A673 (cell line): ENCODE data around the gene XYLT1. TPM values are rescaled to one million over a fixed set of nuclear protein-coding genes. Genes with fewer than 3 reads are reported as not detected.

Source experiments
- BruUV-seq: library from RNA; stranded (reverse); fragments of 400-500 nt; replicated peaks from 2 replicates; lab custom pipeline; 2021; lab: Mats Ljungman, UMichigan
- CTCF ChIA-PET: fragments of 300-600 bp; sonication (Branson Sonifier 250); formaldehyde crosslinking; loops from one replicate; lab custom pipeline; 2022; ENCODE audit warnings: antibody characterized with exemption; lab: Charles Lee
- POLR2A ChIA-PET: fragments of 300-600 bp; sonication (Branson Sonifier 250); formaldehyde crosslinking; loops from one replicate; lab custom pipeline; 2022; ENCODE audit warnings: antibody characterized with exemption; ENCODE audit not compliant: low non-redundant PET; lab: Charles Lee
- DNase-seq: peaks from one replicate; pipeline ENCODE4 v3.0.0-alpha.2; 2015; ENCODE audit warnings: low spot score
- H3K27ac ChIP-seq: fragments of 200-600 bp; sonication (generic); 2 replicates; pipeline ENCODE4 v1.5.1; 2016; ENCODE audit warnings: mixed run types, low read depth, mild to moderate bottlenecking, mixed read lengths, antibody characterized with exemption, low read length; ENCODE audit not compliant: poor library complexity, severe bottlenecking
- H3K27me3 ChIP-seq: fragments of 200-600 bp; sonication (generic); replicated peaks from 2 replicates; pipeline ENCODE4 v1.6.1; 2017; ENCODE audit warnings: mixed run types, low read depth, mild to moderate bottlenecking, mixed read lengths, antibody characterized with exemption, low read length; ENCODE audit not compliant: insufficient read depth, poor library complexity
- H3K36me3 ChIP-seq: fragments of 200-600 bp; sonication (generic); 2 replicates; pipeline ENCODE4 v1.6.1; 2016; ENCODE audit warnings: mixed run types, mild to moderate bottlenecking, mixed read lengths, antibody characterized with exemption, low read length; ENCODE audit not compliant: insufficient read depth, poor library complexity, severe bottlenecking
- H3K4me1 ChIP-seq: fragments of 200-600 bp; sonication (generic); 2 replicates; pipeline ENCODE4 v1.6.1; 2017; ENCODE audit warnings: mixed run types, mild to moderate bottlenecking, mixed read lengths, antibody characterized with exemption, low read length; ENCODE audit not compliant: insufficient read depth, poor library complexity, severe bottlenecking
- H3K4me3 ChIP-seq: fragments of 200-600 bp; sonication (generic); 2 replicates; pipeline ENCODE4 v1.5.1; 2016; ENCODE audit warnings: low read depth, mixed run types, mild to moderate bottlenecking, mixed read lengths, low read length; ENCODE audit not compliant: poor library complexity, severe bottlenecking
- H3K9me3 ChIP-seq: fragments of 200-600 bp; sonication (generic); 2 replicates; pipeline ENCODE4 v1.6.1; 2016; ENCODE audit warnings: mixed run types, low read depth, mild to moderate bottlenecking, mixed read lengths, antibody characterized with exemption, low read length; ENCODE audit not compliant: poor library complexity, severe bottlenecking
- CTCF ChIP-seq: fragments of 300-800, 200-600 bp; sonication (generic); conservative IDR thresholded peaks from 2 replicates; pipeline ENCODE4 v1.5.1; 2017; ENCODE audit warnings: low read depth, mild to moderate bottlenecking, antibody characterized with exemption, low read length, moderate library complexity, mixed read lengths
- EZH2 ChIP-seq: fragments of 200-600 bp; sonication (generic); IDR thresholded peaks from 2 replicates; pipeline ENCODE4 v1.6.1; 2017; ENCODE audit warnings: borderline replicate concordance, low read depth, mild to moderate bottlenecking, mixed read lengths, antibody characterized with exemption, low read length; ENCODE audit not compliant: poor library complexity, severe bottlenecking
- intact Hi-C: fragments of 100-400 bp; cut with micrococcal nuclease; formaldehyde crosslinking; loops from one replicate; pipeline ENCODE4 v1.10.0; 2022; ENCODE audit not compliant: unreplicated experiment
- total RNA-seq: library from RNA; stranded (reverse); gene quantifications from 2 replicates; pipeline ENCODE4 v1.2.3, GENCODE V29; 2021

Gene XYLT1
- total RNA-seq, 1 experiment from 2014 or later: 0.64 TPM

GRCh38 chr16:17257426-17258023 is 213.2 kb downstream of the XYLT1 start:
- ChIA-PET POLR2A (no interaction called here), CTCF (no interaction called here)
- Histone ChIP-seq H3K9me3 (no peaks in the 10 kb centered on the region), H3K4me3 (no peak overlapping the region), H3K27ac (no peak overlapping the region), H3K27me3 (no peaks in the 10 kb centered on the region), H3K36me3 (no peaks in the 10 kb centered on the region), H3K4me1 (no peaks in the 10 kb centered on the region)
- intact Hi-C loops: no loop called here
- no peak for TF ChIP-seq CTCF
- BruUV-seq: no TSS peak
- DNase-seq: no peak

GRCh38 chr16:17252701-17253100 is 218.1 kb downstream of the XYLT1 start:
- ChIA-PET CTCF (interaction anchor here (0.5 kb wide), 1 partner anchor 215 kb away, joined by 4 read pairs; no protein-coding TSS in a partner anchor), POLR2A (no interaction called here)
- Histone ChIP-seq H3K4me1 (no peaks in the 10 kb centered on the region), H3K4me3 (no peak overlapping the region), H3K27me3 (no peaks in the 10 kb centered on the region), H3K36me3 (no peaks in the 10 kb centered on the region), H3K9me3 (no peaks in the 10 kb centered on the region), H3K27ac (no peak overlapping the region)
- no peak for DNase-seq
- TF ChIP-seq CTCF (no peak), EZH2 (no peak)
- BruUV-seq: no TSS peak
- intact Hi-C loops: no loop called here

GRCh38 chr16:17252064-17252463 is 218.7 kb downstream of the XYLT1 start:
- no peak for TF ChIP-seq CTCF
- TF ChIP-seq EZH2: no peak
- H3K9me3 ChIP-seq: no peaks in the 10 kb centered on the region
- BruUV-seq: no TSS peak
- H3K27ac ChIP-seq: no peak overlapping the region
- intact Hi-C loops: no loop called here
- H3K4me1 ChIP-seq: no peaks in the 10 kb centered on the region
- POLR2A ChIA-PET: no interaction called here
- no peaks in the 10 kb centered on the region for H3K36me3 ChIP-seq
- H3K27me3 ChIP-seq: no peaks in the 10 kb centered on the region
- CTCF ChIA-PET: no interaction called here
- H3K4me3 ChIP-seq: no peak overlapping the region
- DNase-seq: no peak
